Large intestine (tissue), 3 donors: ENCODE measurements around the gene FBXO3. TPM values are rescaled to one million over a fixed set of nuclear protein-coding genes. Genes with fewer than 3 reads are reported as not detected.
"Not testable (repeated sequence)": the region's sequence is repeated elsewhere in the genome, so short reads cannot be mapped to it uniquely, and the experiment has no call there.

Experiments used
- DNase-seq, 2 donors: peaks; one replicate each; pipeline versions ENCODE4 v3.0.0 to v3.0.0-alpha.2; 2013
- H3K27ac ChIP-seq: one replicate; pipeline ENCODE4 v1.5.1; 2013; ENCODE audit warnings: low read length
- H3K27me3 ChIP-seq: 2 replicates; pipeline ENCODE4 v1.6.1; 2013; ENCODE audit warnings: low read length; ENCODE audit not compliant: control insufficient read depth, insufficient read depth
- H3K36me3 ChIP-seq: 2 replicates; pipeline ENCODE4 v1.6.1; 2013; ENCODE audit warnings: low read length; ENCODE audit not compliant: control insufficient read depth, insufficient read depth
- H3K4me1 ChIP-seq: one replicate; pipeline ENCODE4 v1.6.1; 2013; ENCODE audit warnings: low read length; ENCODE audit not compliant: control insufficient read depth, insufficient read depth
- H3K4me3 ChIP-seq: one replicate; pipeline ENCODE4 v1.5.1; 2013; ENCODE audit warnings: low read length
- H3K9me3 ChIP-seq: one replicate; pipeline ENCODE4 v1.6.1; 2013; ENCODE audit warnings: mild to moderate bottlenecking, low read depth, low read length, moderate library complexity; ENCODE audit not compliant: control insufficient read depth
- WGBS: methylation state at CpG from one replicate; pipeline ENCODE4 v1.1.5; 2013; ENCODE audit warnings: low lambda C conversion rate; ENCODE audit not compliant: insufficient coverage; 5-methylcytosine and 5-hydroxymethylcytosine counted together
- polyA plus RNA-seq: library from polyadenylated mRNA; unstranded; fragments of 120-200 nt; gene quantifications from one replicate; pipeline ENCODE4 v1.2.1, GENCODE V29; 2013

FBXO3 gene
- polyA plus RNA-seq, 1 donor = 37.5 TPM

DNA sequence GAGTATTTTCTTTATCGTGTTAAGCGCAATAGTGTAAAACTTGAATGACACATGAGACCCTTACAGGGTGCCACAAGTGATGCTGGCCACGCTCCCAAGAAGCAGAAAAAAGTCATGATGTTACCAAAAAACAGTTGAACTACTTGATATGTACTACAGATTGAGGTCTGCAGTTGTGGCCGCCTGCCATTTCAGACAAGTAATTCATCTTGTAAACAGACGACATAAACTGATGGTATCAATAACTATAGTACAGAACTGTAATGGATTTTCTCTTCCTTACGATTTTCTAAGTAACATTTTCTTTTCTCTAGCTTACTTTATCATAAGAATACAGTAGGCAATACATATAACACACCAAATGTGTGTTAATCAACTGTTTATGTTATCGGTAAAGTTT, 43.6 kb downstream of the FBXO3 start:
- DNase-seq = no peak
- Histone ChIP-seq H3K4me1 (peaks cover 8% of the 10 kb centered on the region), H3K9me3 (no peaks in the 10 kb centered on the region), H3K27ac (no peak overlapping the region), H3K4me3 (no peak overlapping the region), H3K27me3 (no peaks in the 10 kb centered on the region), H3K36me3 (peaks cover 4% of the 10 kb centered on the region)
- WGBS = 86% methylated on average over 5 of the region's 7 CpGs

DNA sequence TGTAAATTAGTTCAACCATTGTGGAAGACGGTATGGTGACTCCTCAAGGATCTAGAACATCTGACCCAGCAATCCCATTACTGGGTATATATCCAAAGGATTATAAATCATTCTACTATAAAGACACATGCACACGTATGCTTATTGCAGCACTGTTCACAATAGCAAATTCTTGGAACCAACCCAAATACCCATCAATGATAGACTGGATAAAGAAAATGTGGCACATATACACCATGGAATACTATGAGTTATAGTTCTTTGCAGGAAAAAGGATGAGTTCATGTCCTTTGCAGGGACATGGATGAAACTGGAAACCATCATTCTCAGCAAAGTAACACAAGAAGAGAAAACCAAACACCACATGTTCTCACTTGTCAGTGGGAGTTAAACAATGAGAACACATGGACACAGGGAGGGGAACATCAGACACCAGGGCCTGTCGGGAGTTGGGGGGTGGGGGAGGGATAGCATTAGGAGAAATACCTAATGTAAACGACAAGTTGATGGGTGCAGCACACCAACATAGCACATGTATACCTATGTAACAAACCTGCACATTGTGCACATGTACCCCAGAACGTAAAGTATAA, 45.2 kb downstream of the FBXO3 start:
- not testable (repeated sequence) for H3K4me3 ChIP-seq, H3K36me3 ChIP-seq, DNase-seq, H3K4me1 ChIP-seq, H3K27ac ChIP-seq, H3K9me3 ChIP-seq, H3K27me3 ChIP-seq
- WGBS = no CpG with 5 or more reads among the region's 5 CpGs

DNA sequence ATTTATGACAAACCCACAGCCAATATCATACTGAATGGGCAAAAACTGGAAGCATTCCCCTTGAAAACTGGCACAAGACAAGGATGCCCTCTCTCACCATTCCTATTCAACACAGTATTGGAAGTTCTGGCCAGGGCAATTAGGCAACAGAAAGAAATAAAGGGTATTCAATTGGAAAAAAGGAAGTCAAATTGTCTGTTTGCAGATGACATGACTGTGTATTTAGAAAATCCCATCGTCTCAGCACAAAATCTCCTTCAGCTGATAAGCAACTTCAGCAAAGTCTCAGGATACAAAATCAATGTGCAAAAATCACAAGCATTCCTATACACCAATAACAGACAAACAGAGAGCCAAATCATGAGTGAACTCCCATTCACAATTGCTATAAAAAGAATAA, 46.8 kb downstream of the FBXO3 start:
- H3K4me1 ChIP-seq = peaks cover 17% of the 10 kb centered on the region
- not testable (repeated sequence) for DNase-seq, H3K36me3 ChIP-seq, H3K9me3 ChIP-seq, H3K4me3 ChIP-seq, H3K27ac ChIP-seq, H3K27me3 ChIP-seq
- WGBS = no CpG with 5 or more reads among the region's 1 CpG

DNA sequence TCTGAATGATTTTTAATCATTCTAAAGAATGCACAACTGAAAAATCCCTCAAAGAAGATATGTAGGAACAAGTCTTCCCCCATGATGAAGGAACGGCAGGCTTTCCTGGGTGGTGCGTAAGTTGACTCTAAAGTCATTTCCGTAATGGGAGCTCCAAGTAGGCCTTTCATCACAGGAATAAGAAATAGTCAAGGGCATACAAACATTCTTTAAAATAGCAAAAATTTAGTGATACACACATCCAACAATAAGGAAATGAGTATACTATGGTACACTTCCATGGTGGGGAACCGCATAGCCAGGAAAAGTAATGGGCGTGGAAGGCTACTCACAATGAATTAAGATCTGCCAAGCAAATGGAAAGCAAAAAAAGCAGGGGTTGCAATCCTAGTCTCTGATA, 48.8 kb downstream of the FBXO3 start:
- 67% methylated on average over 2 of the region's 5 CpGs for WGBS
- no peak overlapping the region for H3K27ac ChIP-seq
- DNase-seq = no peak

DNA sequence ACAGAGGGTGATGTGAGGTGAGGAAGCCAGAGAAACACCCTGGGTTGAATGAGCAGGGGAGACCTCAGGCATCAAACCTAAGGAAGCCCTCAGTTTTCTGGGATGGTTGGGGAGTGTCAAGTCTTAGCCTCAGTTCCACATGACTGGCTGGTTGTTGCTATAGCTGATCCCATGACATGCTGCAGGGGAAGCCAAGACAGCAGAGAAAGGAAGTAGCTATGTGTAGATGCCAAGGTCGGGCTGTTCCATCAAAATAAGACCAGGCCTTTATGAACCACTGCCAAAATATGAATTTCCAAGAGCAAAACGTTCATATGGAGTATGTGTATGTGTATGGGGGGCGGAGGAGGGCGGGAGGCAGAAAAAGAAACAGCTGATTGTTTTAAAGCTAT, 49.7 kb downstream of the FBXO3 start:
- peaks cover 12% of the 10 kb centered on the region for H3K4me1 ChIP-seq
- H3K4me3 ChIP-seq = no peak overlapping the region
- H3K27me3 ChIP-seq = no peaks in the 10 kb centered on the region
- DNase-seq = no peak
- no peaks in the 10 kb centered on the region for H3K9me3 ChIP-seq
- WGBS = no CpG with 5 or more reads among the region's 4 CpGs
- H3K27ac ChIP-seq = peak overlapping the region; percentile 70
- peaks cover 24% of the 10 kb centered on the region for H3K36me3 ChIP-seq

More for the DNA sequence above, 48.8 kb downstream of the FBXO3 start:
- peaks cover 12% of the 10 kb centered on the region for H3K4me1 ChIP-seq
- H3K4me3 ChIP-seq = no peak overlapping the region
- no peaks in the 10 kb centered on the region for H3K27me3 ChIP-seq
- H3K9me3 ChIP-seq = no peaks in the 10 kb centered on the region
- H3K36me3 ChIP-seq = peaks cover 17% of the 10 kb centered on the region

DNA sequence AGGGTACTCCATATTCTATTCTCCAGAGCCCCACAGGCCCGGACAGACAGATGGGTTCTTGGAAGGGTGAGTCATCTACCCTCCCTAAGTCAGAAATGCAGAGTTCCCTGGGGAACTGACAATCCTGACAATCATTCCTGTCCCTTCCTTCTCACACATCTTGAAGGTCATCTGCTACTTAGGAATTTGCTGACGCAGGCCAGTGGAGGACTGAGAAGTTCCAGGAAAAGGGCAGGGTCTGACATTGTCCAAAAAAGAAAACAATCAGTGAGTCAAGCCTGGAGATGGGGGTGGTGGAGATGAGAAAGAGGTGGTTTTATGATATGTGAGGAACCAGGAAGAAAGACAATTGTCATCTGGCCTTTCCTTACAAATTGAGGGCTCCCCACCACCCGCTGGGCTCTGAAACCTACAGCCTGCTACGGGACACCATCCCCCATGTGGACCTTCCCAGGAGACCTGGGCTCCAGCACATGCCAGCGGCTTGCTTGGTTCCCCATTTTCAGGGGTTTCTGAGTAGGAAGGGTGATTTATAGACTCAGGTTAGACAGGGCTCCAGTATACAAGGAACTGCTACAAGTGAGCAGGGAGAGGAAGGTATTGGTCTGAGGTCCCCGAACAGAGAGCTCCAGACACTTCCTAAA, 51.0 kb downstream of the FBXO3 start:
- no peaks in the 10 kb centered on the region for H3K9me3 ChIP-seq
- DNase-seq = peak in 1 of 2 donors; percentile 42
- peak overlapping the region; percentile 70 for H3K27ac ChIP-seq
- H3K27me3 ChIP-seq = no peaks in the 10 kb centered on the region
- WGBS = 100% methylated on average over 1 of the region's 6 CpGs
- peaks cover 35% of the 10 kb centered on the region for H3K36me3 ChIP-seq
- H3K4me1 ChIP-seq = peaks cover 12% of the 10 kb centered on the region
- no peak overlapping the region for H3K4me3 ChIP-seq

DNA sequence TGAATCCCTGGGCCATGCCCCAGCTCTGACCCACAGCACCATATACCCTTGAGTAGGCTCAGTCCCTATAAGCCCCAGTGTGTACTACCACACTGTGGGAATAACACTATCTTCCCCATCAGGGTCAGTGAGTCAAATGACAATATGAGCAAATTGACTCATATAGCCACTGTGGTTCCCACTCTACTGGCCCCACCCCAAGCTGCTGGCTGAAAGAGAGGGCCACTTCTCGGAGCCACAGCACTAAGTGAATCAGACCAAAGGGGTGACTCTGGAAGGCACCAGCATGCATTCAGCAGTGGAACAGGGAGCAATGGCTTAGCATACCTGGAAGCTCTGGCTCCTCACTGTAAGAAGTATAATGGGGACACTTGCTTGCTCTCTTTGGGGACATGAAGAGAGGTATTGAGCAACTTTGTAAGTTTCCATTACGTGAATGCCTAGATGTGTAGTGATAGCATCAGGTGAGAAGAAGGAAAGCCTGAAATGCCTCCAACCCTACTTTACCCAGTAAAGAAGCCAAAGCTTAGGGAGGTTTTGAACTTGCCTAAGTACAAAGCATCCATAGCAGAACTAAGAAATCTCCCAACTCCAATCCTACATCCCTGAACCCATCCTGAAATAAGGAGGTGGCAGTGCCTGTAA, 51.6 kb downstream of the FBXO3 start:
- Histone ChIP-seq H3K36me3 (peaks cover 36% of the 10 kb centered on the region), H3K27me3 (no peaks in the 10 kb centered on the region), H3K27ac (peak overlapping the region; percentile 70), H3K4me1 (peaks cover 12% of the 10 kb centered on the region), H3K4me3 (no peak overlapping the region), H3K9me3 (no peaks in the 10 kb centered on the region)
- WGBS = no CpG with 5 or more reads among the region's 2 CpGs
- DNase-seq = no peak

DNA sequence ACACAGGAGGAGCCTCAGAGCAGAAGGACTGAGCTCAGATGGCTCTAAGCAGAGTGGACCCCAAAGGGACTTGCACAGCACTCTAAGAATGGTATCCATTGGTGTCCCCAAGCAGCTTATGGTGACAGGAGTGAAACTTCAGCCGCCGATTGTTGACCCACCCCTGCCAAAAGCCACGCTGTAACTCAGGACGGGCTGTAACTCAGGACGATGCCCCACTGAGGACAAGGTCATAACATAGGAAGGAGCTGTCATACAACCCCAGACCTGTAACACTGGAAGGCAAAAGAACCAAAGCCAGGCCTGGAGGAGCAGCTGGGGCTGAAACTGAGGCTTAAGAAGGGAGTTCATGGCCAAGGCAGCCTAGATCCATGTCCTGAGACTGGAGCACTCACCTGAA, 52.3 kb downstream of the FBXO3 start:
- H3K4me1 ChIP-seq = peaks cover 12% of the 10 kb centered on the region
- WGBS = no CpG with 5 or more reads among the region's 5 CpGs
- peaks cover 43% of the 10 kb centered on the region for H3K36me3 ChIP-seq

DNA sequence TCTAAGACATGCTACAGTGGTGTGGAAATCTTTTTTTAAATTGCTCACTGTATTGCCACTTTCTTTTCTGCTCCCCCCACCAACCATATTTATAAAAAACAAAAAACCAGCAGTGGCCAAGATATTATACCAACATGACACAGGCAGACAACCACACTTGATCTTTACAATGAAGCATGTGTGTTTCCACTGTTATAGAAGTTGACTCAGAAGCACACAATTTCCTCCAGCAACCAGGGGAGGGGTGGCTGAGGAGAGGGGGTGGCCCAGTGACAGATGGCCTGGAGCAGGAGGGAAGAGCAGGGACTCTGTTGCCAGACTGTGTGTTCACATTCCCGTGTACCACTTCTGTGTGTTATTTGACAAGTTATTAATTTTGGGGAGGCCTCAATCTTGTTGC, 52.9 kb downstream of the FBXO3 start:
- H3K27me3 ChIP-seq = no peaks in the 10 kb centered on the region
- H3K4me3 ChIP-seq = no peak overlapping the region
- no peak overlapping the region for H3K27ac ChIP-seq
- peaks cover 49% of the 10 kb centered on the region for H3K36me3 ChIP-seq
- peaks cover 12% of the 10 kb centered on the region for H3K4me1 ChIP-seq
- DNase-seq = no peak
- H3K9me3 ChIP-seq = no peaks in the 10 kb centered on the region
- no CpG with 5 or more reads among the region's 1 CpG for WGBS

More for the DNA sequence above, 52.3 kb downstream of the FBXO3 start:
- Histone ChIP-seq H3K9me3 (no peaks in the 10 kb centered on the region), H3K27me3 (no peaks in the 10 kb centered on the region), H3K27ac (no peak overlapping the region), H3K4me3 (no peak overlapping the region)
- no peak for DNase-seq

DNA sequence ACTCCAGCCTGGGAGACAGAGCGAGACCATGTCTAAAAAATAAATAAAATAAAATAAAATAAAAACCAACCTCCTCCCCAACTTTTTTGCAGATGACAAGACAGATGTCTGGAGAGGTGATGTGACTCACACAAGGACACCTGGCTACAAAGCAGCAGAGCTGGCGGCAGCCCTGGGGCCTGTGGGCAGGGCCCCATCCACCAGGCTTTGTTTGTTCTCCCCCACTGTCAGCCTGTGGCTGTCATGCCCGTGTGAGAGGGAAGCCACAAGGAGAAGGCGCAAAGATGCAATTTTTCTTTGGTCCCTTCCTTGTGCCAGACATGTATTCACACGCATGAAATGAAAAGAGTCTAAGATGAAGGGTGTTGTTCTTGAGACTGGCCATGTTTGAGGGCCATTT, 54.7 kb downstream of the FBXO3 start:
- peaks cover 55% of the 10 kb centered on the region for H3K36me3 ChIP-seq

More for the DNA sequence above, 54.7 kb downstream of the FBXO3 start:
- peaks cover 11% of the 10 kb centered on the region for H3K4me1 ChIP-seq
- DNase-seq = no peak
- H3K27ac ChIP-seq = no peak overlapping the region
- no peaks in the 10 kb centered on the region for H3K9me3 ChIP-seq
- H3K27me3 ChIP-seq = no peaks in the 10 kb centered on the region
- H3K4me3 ChIP-seq = no peak overlapping the region
- WGBS = no CpG with 5 or more reads among the region's 5 CpGs
